Measurements from ENCODE around the gene OR1B1.

DNA sequence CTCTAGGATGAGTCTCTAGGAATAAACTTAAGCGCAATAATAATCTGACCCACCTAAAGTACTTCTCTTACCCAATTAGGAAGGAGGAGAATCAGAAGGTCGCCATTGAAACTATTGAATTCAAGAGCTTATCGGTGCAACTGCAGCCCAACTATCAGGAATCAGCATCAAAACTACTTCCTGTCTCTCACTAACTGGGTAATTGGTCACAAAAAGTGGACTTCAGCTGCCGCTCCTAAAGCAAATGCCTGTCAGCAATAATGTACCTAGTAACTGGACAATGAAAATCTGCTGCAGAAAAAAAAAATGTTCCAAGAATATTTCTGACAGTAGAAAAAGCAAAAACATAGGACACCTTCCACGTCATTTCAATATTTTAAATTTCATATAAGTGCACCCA lies 77.6 kb downstream of the OR1B1 start:
- TF ChIP-seq EP300 (IDR thresholded peaks at IDR 0.05; ENCODE audit: borderline replicate concordance in 1 of 2, low read depth in 2 of 2, low read length in 2 of 2) (no peak), SIN3A (conservative IDR thresholded peaks at IDR 0.05 in 1 of 2, IDR thresholded peaks at IDR 0.05 in 1 of 2; ENCODE audit: low read depth in 1 of 2, low read length in 2 of 2) (no peak), MAX (IDR thresholded peaks at IDR 0.05) (no peak), TAF1 (IDR thresholded peaks at IDR 0.05; ENCODE audit: low read depth, low read length) (no peak), CTCF (IDR thresholded peaks at IDR 0.05; ENCODE audit: control extremely low read depth in 1 of 3, insufficient read depth in 1 of 3, low read depth in 1 of 3, low read length in 3 of 3) (no peak), USF2 (IDR thresholded peaks at IDR 0.05; ENCODE audit: low read length) (no peak), YY1 (IDR thresholded peaks at IDR 0.05; ENCODE audit: low read depth, low read length) (no peak), CBX5 (IDR thresholded peaks at IDR 0.05; ENCODE audit: low read depth, low read length) (no peak), HDAC6 (IDR thresholded peaks at IDR 0.05; ENCODE audit: low read depth, low read length) (no peak), SRF (IDR thresholded peaks at IDR 0.05; ENCODE audit: low read depth, low read length) (no peak), POLR2AphosphoS5 (IDR thresholded peaks at IDR 0.05; ENCODE audit: low read depth, low read length) (no peak), GTF2F1 (IDR thresholded peaks at IDR 0.05; ENCODE audit: borderline replicate concordance, low read depth, low read length) (no peak), RFX5 (IDR thresholded peaks at IDR 0.05; ENCODE audit: borderline replicate concordance, low read depth, low read length) (no peak)

Measured in H1 (cell line).